CD14-positive monocyte (primary cell): Measurements from ENCODE around the gene EPO. TPM values are rescaled to one million over a fixed set of nuclear protein-coding genes. Genes with fewer than 3 reads are reported as not detected.

ENCODE experiments used
- DNase-seq, 3 donors: peaks; one replicate each; pipeline ENCODE4 v3.0.0-alpha.2; 2011 to 2022
- H2AFZ ChIP-seq: 2 replicates; pipeline ENCODE4 v1.6.0; 2012; ENCODE audit warnings: mild to moderate bottlenecking, low read depth, low read length, inconsistent platforms; ENCODE audit not compliant: insufficient read depth, poor library complexity, severe bottlenecking
- H3K27ac ChIP-seq, 2 donors: 1 replicate in 1 of 2; 2 replicates in 1 of 2; pipeline ENCODE4 v1.5.1; 2012 to 2013; ENCODE audit warnings: low read length in 2 of 2, control low read depth in 1 of 2, inconsistent platforms in 1 of 2, low read depth in 1 of 2, mild to moderate bottlenecking in 1 of 2
- H3K27me3 ChIP-seq, 2 donors: one replicate each; pipeline versions ENCODE4 v1.6.0 to v1.6.1; 2011 to 2013; ENCODE audit warnings: low read length in 2 of 2; ENCODE audit not compliant: control insufficient read depth in 2 of 2, insufficient read depth in 2 of 2
- H3K36me3 ChIP-seq, 2 donors: replicated peaks in 1 of 2; 1 replicate in 1 of 2; 2 replicates in 1 of 2; pipeline versions ENCODE4 v1.5.1 to v1.6.1; 2012 to 2013; ENCODE audit warnings: low read length in 2 of 2, control low read depth in 1 of 2, inconsistent platforms in 1 of 2, mild to moderate bottlenecking in 1 of 2; ENCODE audit not compliant: insufficient read depth in 2 of 2, control insufficient read depth in 1 of 2
- H3K4me1 ChIP-seq, 2 donors: 1 replicate in 1 of 2; 2 replicates in 1 of 2; pipeline versions ENCODE4 v1.5.1 to v1.6.1; 2012 to 2013; ENCODE audit warnings: low read length in 2 of 2, control low read depth in 1 of 2, inconsistent platforms in 1 of 2, mild to moderate bottlenecking in 1 of 2, moderate library complexity in 1 of 2; ENCODE audit not compliant: insufficient read depth in 2 of 2, control insufficient read depth in 1 of 2
- H3K4me2 ChIP-seq: replicated peaks from 2 replicates; pipeline ENCODE3; 2012; ENCODE audit warnings: low read length, moderate library complexity, mild to moderate bottlenecking; ENCODE audit not compliant: poor library complexity, severe bottlenecking; ENCODE audit errors: extremely low read depth
- H3K4me3 ChIP-seq, 3 experiments: fragments of 200-600 bp in 1 of 3; sonication (generic) in 1 of 3; replicated peaks in 1 of 3; 1 replicate in 2 of 3; 2 replicates in 1 of 3; pipeline ENCODE4 v1.5.1; 2011 to 2013; ENCODE audit warnings: low read length in 3 of 3, mild to moderate bottlenecking in 3 of 3, control low read depth in 2 of 3, low read depth in 2 of 3, inconsistent platforms in 1 of 3, moderate library complexity in 1 of 3
- H3K79me2 ChIP-seq: 2 replicates; pipeline ENCODE4 v1.6.0; 2012; ENCODE audit warnings: mild to moderate bottlenecking, control low read depth, inconsistent platforms, low read length, moderate library complexity; ENCODE audit not compliant: insufficient read depth
- H3K9ac ChIP-seq: 2 replicates; pipeline ENCODE4 v1.6.0; 2017; ENCODE audit warnings: low read length, mild to moderate bottlenecking; ENCODE audit not compliant: insufficient read depth, poor library complexity, severe bottlenecking
- H3K9me3 ChIP-seq, 2 donors: replicated peaks in 1 of 2; 1 replicate in 1 of 2; 2 replicates in 1 of 2; pipeline versions ENCODE4 v1.5.1 to v1.6.1; 2012 to 2013; ENCODE audit warnings: low read length in 2 of 2, control low read depth in 1 of 2; ENCODE audit not compliant: control insufficient read depth in 1 of 2, insufficient read depth in 1 of 2
- H4K20me1 ChIP-seq: 2 replicates; pipeline ENCODE4 v1.6.0; 2012; ENCODE audit warnings: mild to moderate bottlenecking, low read length, control low read depth, moderate library complexity; ENCODE audit not compliant: insufficient read depth
- H3K27ac Mint-ChIP-seq, 7 donors: one replicate each; pipeline ENCODE4 v1.8.0; 2020; ENCODE audit warnings: mild to moderate bottlenecking in 7 of 7, mixed read lengths in 7 of 7, moderate library complexity in 6 of 7, inconsistent platforms in 2 of 7
- H3K27me3 Mint-ChIP-seq, 3 donors: one replicate each; pipeline ENCODE4 v1.8.0; 2021 to 2022; ENCODE audit warnings: low read depth in 3 of 3, mild to moderate bottlenecking in 3 of 3, mixed read lengths in 3 of 3, moderate library complexity in 3 of 3, inconsistent platforms in 1 of 3
- H3K36me3 Mint-ChIP-seq, 2 donors: one replicate each; pipeline ENCODE4 v1.8.0; 2020; ENCODE audit warnings: mixed read lengths in 2 of 2, inconsistent platforms in 1 of 2, mild to moderate bottlenecking in 1 of 2
- H3K4me1 Mint-ChIP-seq: one replicate; pipeline ENCODE4 v1.8.0; 2020; ENCODE audit warnings: mild to moderate bottlenecking, mixed read lengths
- H3K4me3 Mint-ChIP-seq, 2 donors: one replicate each; pipeline ENCODE4 v1.8.0; 2020; ENCODE audit warnings: mild to moderate bottlenecking in 2 of 2, mixed read lengths in 2 of 2, moderate library complexity in 1 of 2
- H3K9me3 Mint-ChIP-seq, 7 donors: one replicate each; pipeline ENCODE4 v1.8.0; 2020 to 2022; ENCODE audit warnings: mixed read lengths in 7 of 7, mild to moderate bottlenecking in 6 of 7, moderate library complexity in 6 of 7, inconsistent platforms in 2 of 7
- CTCF ChIP-seq: fragments of 200-600 bp; IDR thresholded peaks from one replicate; pipeline ENCODE4 v1.8.0; 2022; ENCODE audit warnings: antibody characterized with exemption, mild to moderate bottlenecking
- WGBS: methylation state at CpG from one replicate; pipeline ENCODE4 v1.1.5; 2013; ENCODE audit warnings: missing lambda C conversion rate; ENCODE audit not compliant: insufficient coverage; 5-methylcytosine and 5-hydroxymethylcytosine counted together
- intact Hi-C, 2 donors: fragments of 100-400 bp; cut with micrococcal nuclease; formaldehyde crosslinking; loops; one replicate each; pipeline versions ENCODE4 v1.15.0 to v1.15.1; 2023
- polyA plus RNA-seq, 3 donors: library from polyadenylated mRNA; depleted of rRNA in 1 of 3; unstranded in 2 of 3; stranded (reverse) in 1 of 3; fragments of 300-500 nt in 2 of 3; fragments of >200 nt in 1 of 3; fragmentation: Illumina TruSeq in 2 of 3; gene quantifications; 1 replicate in 2 of 3; 2 replicates in 1 of 3; pipeline ENCODE4 v1.2.3, GENCODE V29; 2012 to 2021

The EPO gene
- polyA plus RNA-seq, 3 donors, result not detected

GRCh38 chr7:100671353-100672327 is 48.6 kb upstream of the EPO start:
- Histone ChIP-seq H2AFZ (no peak overlapping the region), H3K27ac (no peak overlapping the region), H3K9ac (no peak overlapping the region), H3K4me3 (no peak overlapping the region), H3K4me1 (peaks cover 12 to 24% of the 10 kb centered on the region in 2 donors), H4K20me1 (peaks cover 16% of the 10 kb centered on the region), H3K9me3 (no peaks in the 10 kb centered on the region), H3K4me2 (no peak overlapping the region), H3K27me3 (no peaks in the 10 kb centered on the region), H3K79me2 (peaks cover 28% of the 10 kb centered on the region), H3K36me3 (peaks cover 3 to 4% of the 10 kb centered on the region in 2 donors)
- 92% methylated on average over 16 of the region's 18 CpGs for WGBS
- intact Hi-C loops, result loop anchor here (5.0 to 10.0 kb wide), 3 partner anchors 36 to 547 kb away; partner anchors contain the start of genes MBLAC1 (in 1 of the 2), POP7 (in 1 of the 2) and PPP1R35 (in 1 of the 2)
- peak overlapping the region in 1 of 2 donors; percentile 1 for H3K4me3 Mint-ChIP-seq
- DNase-seq, result no peak
- peaks cover 10 to 21% (median 13%) of the 10 kb centered on the region in 3 donors for H3K27me3 Mint-ChIP-seq
- peaks cover 4% of the 10 kb centered on the region in 2 donors for H3K36me3 Mint-ChIP-seq
- peaks cover 17% of the 10 kb centered on the region for H3K4me1 Mint-ChIP-seq
- H3K27ac Mint-ChIP-seq, result peak overlapping the region in 1 of 7 donors; percentile 68
- peaks cover 0 to 3% (median 0%) of the 10 kb centered on the region in 7 donors for H3K9me3 Mint-ChIP-seq
- TF ChIP-seq CTCF, result no peak

- H3K4me1 ChIP-seq, result peaks cover 30 to 42% of the 10 kb centered on the region in 2 donors
- H3K9me3 Mint-ChIP-seq, result peaks cover 0 to 2% (median 0%) of the 10 kb centered on the region in 7 donors
- H3K27ac Mint-ChIP-seq, result peak within 1 kb of the TSS; percentile 94 to 98 (median 97)
- H3K36me3 ChIP-seq, result peaks cover 21% of the 10 kb centered on the region in 2 donors
- H2AFZ ChIP-seq, result peak within 1 kb of the TSS; percentile 83
- intact Hi-C loops, result loop anchor here (1.0 to 10.0 kb wide), 5 partner anchors 34 to 549 kb away; partner anchors contain the start of genes FBXO24 (in 1 of the 2), LRCH4 (in 1 of the 2), MBLAC1 (in 1 of the 2) and MOSPD3 (in 1 of the 2)
- no peaks in the 10 kb centered on the region for H3K27me3 ChIP-seq
- H3K27ac ChIP-seq, result peak within 1 kb of the TSS; percentile 88 to 91
- peak; percentile 97 to 99 (median 99) for DNase-seq
- H3K4me2 ChIP-seq, result peak within 1 kb of the TSS; percentile 78
- H3K4me1 Mint-ChIP-seq, result peaks cover 31% of the 10 kb centered on the region
- peaks cover 4 to 9% (median 8%) of the 10 kb centered on the region in 3 donors for H3K27me3 Mint-ChIP-seq
- H3K4me3 ChIP-seq, result peak within 1 kb of the TSS; percentile 64 to 100 (median 85)
- WGBS, result under 1% methylated on average over 65 of the region's 65 CpGs
- TF ChIP-seq CTCF, result no peak
- peak within 1 kb of the TSS; percentile 89 for H3K9ac ChIP-seq
- peaks cover 33% of the 10 kb centered on the region for H4K20me1 ChIP-seq
- H3K36me3 Mint-ChIP-seq, result peaks cover 20 to 22% of the 10 kb centered on the region in 2 donors
- no peaks in the 10 kb centered on the region for H3K9me3 ChIP-seq
- H3K4me3 Mint-ChIP-seq, result peak within 1 kb of the TSS; percentile 97 to 98
- H3K79me2 ChIP-seq, result peaks cover 46% of the 10 kb centered on the region
Observed at GRCh38 chr7:100673302-100673941, 46.8 kb upstream of the EPO start, which contains the start of gene GNB2. TSS of gene GNB2 (plus strand) at chr7:100673740. CDS start at chr7:100676266, 2,526 bp downstream.
